ENCODE measurements around the gene L3MBTL4.
"Not testable (repeated sequence)": the region's sequence is repeated elsewhere in the genome, so short reads cannot be mapped to it uniquely, and the experiment has no call there.

L3MBTL4 gene

DNA sequence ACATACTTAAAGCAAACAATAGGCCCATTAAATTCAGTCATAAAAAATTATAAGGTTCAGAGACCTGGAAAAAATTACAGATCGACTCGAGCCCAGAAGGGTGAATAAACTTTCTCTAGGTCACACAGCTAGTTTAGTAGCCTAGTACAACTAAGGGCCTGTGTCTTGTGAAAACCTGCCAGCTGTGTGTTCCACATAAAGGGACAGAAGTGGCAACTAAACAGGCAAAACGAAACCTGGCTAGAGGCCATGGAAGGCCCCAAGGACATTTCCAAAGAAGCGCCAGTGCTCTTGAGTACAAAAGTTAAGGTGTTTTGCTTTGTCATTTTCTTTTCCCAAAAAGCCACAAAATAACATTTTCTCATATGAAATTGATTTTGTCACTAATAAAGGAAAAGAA, 164.9 kb downstream of the L3MBTL4 start:
- DNase-seq (ENCODE audit: low spot score): no peak

GRCh38 chr18:6249170-6249569, 165.5 kb downstream of the L3MBTL4 start:
- DNase-seq (ENCODE audit: low spot score): no peak

DNA sequence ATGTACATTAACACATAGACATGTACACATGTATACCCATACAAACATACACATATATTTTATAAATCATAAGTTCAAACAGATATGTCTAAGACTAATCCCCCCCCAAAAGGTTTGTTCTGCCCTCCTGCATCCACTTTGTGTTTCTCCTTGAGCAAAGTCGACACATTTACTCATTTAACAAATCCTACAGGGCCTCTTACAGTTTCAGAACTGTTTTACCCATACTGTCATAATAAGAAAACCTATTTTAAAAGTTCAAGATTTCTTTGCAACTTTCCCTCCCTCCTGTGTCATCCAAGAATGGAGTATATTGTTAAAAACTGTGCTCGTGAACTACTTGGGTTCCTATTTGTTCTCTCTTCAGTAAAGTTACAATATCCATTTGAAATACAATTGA, 166.7 kb downstream of the L3MBTL4 start:
- DNase-seq (ENCODE audit: low spot score): no peak

- no peak for DNase-seq (ENCODE audit: low spot score)
Observed at GRCh38 chr18:6242004-6242403, 172.7 kb downstream of the L3MBTL4 start.

DNA sequence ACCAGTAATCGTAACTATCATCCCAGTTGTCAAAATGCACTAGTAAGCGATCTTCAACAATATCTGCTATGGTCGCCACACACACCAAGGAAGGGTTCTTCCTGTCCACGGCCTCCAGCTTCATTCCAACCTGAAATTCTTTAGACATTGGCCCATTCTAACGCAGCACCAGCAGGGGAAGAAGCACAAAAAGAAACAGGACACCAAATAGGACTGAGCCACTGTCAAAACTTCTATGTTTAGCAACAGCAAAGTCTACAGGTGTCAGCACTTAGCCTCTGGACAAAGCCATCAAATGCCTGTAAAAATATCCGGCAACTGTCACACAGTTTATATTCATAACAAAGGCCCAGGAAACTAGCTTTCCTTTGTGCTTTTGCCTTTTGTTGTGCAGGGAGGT, 175.0 kb downstream of the L3MBTL4 start:
- DNase-seq (ENCODE audit: low spot score): no peak

- no peak for DNase-seq (ENCODE audit: low spot score)
Observed at GRCh38 chr18:6236258-6236657, 178.5 kb downstream of the L3MBTL4 start.

- no peak for DNase-seq (ENCODE audit: low spot score)
Observed at GRCh38 chr18:6222271-6222670, 192.4 kb downstream of the L3MBTL4 start.

DNA sequence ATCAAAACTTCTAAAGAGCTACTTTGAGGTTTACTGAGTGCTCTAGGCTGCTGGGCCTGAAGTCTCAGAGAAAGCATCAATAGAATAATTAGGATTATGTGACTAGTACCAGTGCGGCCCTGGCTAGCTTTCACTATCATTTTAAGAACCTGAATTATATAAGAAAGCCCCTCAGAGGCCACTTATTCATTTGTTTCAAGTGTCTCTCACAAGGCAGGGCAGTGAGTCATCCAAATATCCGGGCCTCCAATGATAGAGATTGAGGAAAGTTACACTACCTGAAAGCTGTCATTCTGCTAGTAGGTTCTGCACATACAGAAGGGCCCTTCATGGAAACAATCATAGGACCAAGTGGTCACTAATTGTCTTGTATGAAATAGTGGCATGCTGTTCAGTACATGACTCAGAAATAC, 193.1 kb downstream of the L3MBTL4 start:
- DNase-seq (ENCODE audit: low spot score): no peak

DNA sequence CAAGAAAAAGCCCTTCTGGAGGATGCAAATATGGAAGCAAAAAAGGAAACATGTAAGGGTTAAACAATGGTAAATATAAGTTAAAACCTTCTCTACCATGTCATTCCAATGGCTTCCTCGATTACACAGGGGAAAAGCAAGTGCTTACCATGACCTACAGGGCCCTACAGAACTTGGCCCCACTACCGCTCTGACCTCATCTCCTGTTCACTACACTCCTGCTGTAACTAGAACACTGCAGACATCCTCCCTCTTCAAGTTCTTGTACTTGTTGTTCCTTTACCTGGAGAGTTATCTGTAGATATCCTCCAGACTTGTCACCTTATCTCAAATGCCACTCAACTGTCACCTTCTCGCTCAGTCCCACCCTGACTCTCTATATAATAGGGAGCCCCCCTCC, 194.6 kb downstream of the L3MBTL4 start:
- DNase-seq (ENCODE audit: low spot score): no peak

DNA sequence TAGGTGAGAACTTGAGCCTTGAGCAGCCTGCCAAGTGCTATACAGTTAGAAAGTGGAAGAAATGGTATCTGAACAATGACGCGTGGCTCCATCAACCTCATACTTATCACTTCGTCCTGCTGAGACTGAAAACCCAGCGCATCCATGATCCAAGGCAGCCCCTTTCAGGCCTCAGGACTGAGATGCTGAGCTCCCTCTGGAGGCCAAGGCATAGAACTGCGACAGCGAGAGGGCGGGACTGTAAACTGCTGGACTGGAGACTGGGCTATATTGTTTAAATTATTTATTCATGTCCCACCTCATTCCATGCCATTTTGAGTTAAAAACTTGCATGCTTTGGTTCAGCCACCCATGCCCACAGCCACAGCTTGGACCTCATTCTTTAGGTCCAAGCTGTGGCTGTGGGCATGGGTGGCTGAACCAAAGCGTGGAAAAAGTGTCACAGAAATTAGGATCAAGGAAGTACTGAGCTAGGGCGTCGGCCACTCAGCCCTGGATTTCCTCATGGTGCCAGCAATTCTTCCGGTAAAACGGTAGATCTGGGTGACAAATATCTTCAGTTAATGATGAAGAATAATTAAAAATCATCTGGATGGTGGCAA, 195.5 kb downstream of the L3MBTL4 start:
- DNase-seq (ENCODE audit: low spot score): no peak

GRCh38 chr18:6215888-6216287, 198.8 kb downstream of the L3MBTL4 start:
- no peak for DNase-seq (ENCODE audit: low spot score)

- no peak for DNase-seq (ENCODE audit: low spot score)
Observed at GRCh38 chr18:6211174-6211504, 203.6 kb downstream of the L3MBTL4 start.

DNA sequence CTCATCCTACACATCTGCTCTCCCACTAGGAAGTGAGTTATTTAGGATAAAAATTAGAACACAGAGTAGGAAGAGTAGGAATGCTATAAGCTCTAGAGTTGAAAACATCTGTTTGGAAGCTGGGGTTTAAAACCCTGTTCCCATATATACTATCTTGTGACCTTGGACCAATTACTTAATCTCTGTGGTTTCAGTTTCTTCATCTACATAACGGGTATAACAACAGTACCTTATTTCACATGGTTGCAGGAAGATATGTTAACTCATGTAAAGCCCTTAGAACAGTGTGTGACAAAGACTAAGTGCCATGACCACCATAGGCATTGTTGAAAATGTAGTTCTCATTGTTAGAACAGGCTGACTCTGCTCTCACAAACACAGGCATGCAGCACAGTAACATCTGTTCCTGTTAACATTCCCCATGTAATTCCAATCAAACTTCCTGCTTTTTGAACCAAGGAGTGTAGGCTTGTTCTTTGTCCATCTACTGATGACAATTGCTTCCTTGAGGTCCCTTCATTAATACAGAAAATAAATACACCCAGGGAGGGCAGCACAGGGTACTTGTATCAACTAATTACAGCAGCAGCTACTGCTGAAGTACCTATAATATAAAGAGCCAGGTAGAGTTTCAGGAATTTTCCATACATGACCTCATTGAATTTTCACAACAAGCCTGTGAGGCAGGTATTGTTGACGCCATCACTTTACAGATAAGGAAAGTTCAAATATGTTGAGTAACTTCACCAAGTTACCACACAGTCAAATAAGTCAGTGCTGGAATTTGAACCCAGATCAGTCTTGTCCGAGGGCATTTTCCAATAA, 204.2 kb downstream of the L3MBTL4 start:
- DNase-seq (ENCODE audit: low spot score): no peak

GRCh38 chr18:6207941-6208340, 206.8 kb downstream of the L3MBTL4 start:
- no peak for DNase-seq (ENCODE audit: low spot score)

DNA sequence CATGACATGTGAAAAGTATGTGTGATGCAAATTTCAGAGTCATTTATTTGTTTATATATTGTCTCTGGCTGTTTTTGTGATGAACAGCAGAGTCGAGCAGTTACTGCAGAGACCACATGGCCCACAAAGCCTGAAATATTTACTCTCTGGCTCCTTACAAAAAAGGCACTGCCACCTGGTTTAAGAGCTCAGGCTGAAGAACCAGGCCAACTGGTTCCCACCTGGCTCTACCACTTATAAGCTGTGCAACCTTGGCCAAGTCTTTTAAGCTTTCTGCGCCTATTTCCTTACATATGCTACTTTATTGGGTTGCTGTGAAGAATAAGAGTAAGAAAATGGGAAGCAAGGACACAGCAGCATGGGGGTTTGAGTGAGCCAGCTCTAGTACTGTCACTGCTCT, 207.6 kb downstream of the L3MBTL4 start:
- DNase-seq (ENCODE audit: low spot score): no peak

GRCh38 chr18:6205706-6206105, 209.0 kb downstream of the L3MBTL4 start:
- no peak for DNase-seq (ENCODE audit: low spot score)

GRCh38 chr18:6204476-6204875, 210.2 kb downstream of the L3MBTL4 start:
- DNase-seq (ENCODE audit: low spot score): no peak

DNA sequence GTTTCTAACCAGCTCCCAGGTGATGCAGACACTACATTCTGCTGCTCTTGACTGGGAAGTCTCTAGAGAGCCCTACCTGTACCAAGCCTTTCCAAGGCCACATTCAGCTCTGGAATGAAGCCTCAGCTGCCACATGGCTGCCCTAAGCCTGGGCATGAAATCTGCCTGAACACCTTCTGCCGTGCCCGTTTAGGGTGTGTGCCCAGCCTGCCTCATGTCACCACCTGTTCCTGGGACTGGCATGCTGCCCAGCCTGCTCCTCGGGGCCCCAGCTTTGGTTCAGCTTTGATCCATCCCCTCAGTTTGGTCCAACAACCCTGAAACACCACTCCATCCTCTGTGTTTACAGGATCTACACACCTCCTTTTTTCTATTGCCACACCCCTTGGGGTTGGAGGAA, 210.9 kb downstream of the L3MBTL4 start:
- no peak for DNase-seq (ENCODE audit: low spot score)

DNA sequence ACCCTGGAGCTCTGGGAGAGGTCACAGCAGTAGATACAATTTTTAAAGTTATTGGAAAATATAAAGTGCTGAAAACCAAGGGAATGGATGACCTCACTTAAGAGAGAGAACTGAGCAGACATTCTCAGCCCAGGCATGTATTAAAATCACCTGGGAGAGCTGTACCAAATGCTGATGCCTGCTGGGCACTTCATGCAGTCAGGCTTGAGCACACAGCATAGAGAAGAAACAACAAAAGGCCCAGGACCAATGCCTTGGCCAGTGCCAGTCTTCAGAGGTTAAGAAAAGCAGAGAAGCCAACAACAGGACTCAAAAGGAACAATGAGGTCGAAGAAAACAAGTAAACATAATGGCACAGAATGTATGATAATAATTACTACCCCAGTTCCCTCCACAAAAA, 211.8 kb downstream of the L3MBTL4 start:
- DNase-seq (ENCODE audit: low spot score): no peak

- DNase-seq (ENCODE audit: low spot score): no peak
Observed at GRCh38 chr18:6200204-6200774, 214.4 kb downstream of the L3MBTL4 start.

DNA sequence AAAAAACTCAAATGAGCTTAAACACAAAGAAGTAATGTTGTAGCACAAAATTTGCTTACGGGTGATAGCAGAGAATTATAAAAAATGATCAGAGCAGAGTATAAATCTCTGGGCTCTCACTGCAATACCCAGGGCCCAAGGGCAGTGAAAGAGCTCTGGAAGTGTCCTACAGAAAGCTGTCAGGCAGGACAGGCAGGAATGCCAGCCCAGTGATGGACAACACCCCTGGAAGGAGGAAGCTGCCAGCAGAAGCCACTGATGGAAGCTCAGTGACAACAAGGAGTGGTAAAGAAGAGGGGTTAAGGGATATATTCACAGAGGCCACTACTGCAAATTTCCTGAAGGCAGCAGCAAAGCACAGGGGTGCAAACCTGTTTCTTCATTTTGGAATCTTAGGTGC, 214.9 kb downstream of the L3MBTL4 start:
- DNase-seq (ENCODE audit: low spot score): no peak

DNA sequence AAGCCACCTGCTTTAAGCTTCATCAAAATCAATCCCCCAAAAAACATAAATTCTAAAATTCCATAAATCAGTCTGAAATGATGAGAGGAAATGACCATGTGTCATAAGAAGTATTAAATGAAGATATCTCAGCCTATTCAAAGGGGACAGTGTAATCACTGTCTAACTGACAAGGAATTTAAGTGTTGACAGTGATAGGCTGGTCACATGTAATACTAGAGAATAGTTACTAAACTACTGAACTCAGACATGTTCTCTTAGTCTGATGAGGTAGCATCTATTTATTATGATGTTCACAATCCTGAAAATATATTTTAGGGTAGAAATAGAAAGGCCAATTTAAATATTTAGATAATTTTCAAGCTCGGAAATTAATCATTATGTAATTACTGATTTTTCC, 216.1 kb downstream of the L3MBTL4 start:
- DNase-seq (ENCODE audit: low spot score): no peak

DNA sequence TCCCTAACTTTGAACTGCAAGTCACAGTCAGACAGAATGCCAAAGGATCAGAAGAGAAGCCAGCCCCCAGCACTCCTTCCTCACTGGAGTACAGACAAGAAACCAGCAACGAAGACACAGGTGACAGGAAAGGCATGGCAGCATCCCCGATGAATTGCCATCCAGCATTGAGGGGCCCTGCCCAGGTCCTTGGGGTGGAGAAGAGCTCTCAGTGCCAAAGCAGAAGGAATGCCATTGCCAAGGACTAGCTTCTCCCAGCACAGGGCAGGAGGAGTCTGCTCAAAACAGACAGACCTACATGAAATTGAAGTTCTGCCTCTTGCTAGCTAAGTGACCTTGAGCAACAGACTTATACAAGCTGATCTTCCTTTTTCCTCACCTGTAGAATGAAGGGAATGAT, 220.1 kb downstream of the L3MBTL4 start:
- no peak for DNase-seq (ENCODE audit: low spot score)

DNA sequence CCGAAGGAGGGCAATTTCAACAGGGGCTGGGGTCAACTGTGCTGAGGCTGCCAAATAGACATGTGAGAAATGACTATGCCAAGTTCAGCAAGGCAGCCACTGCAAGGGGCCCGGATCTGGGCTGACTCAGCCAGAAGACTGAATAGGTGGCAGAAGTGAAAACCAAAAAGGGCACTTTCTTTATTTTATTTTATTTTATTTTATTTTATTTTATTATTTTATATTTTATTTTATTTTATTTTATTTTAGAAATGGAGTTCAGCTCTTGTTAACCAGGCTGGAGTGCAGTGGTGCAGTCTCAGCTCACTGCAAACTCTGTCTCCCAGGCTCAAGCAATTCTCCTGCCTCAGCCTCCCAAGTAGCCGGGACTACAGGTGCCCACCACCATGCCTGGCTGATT, 228.9 kb downstream of the L3MBTL4 start:
- not testable (repeated sequence) for DNase-seq (ENCODE audit: low spot score)

All from left forelimb (tissue), 1 donor.